H9 (cell line): ENCODE data around the gene FAM13A. TPM values are rescaled to one million over a fixed set of nuclear protein-coding genes. Genes with fewer than 3 reads are reported as not detected.

ENCODE experiments used
- DNase-seq: peaks from one replicate; pipeline ENCODE4 v3.0.0-alpha.2; 2017
- H2AFZ ChIP-seq: one replicate; pipeline ENCODE4 v1.6.1; 2013; ENCODE audit warnings: mild to moderate bottlenecking, low read length, control low read depth, moderate library complexity
- H2AK5ac ChIP-seq: 2 replicates; pipeline ENCODE4 v1.6.1; 2013; ENCODE audit warnings: low read length, control low read depth, mixed read lengths; ENCODE audit not compliant: insufficient read length
- H2BK120ac ChIP-seq: one replicate; pipeline ENCODE4 v1.6.1; 2013; ENCODE audit warnings: low read depth, mild to moderate bottlenecking, low read length, control low read depth, inconsistent platforms; ENCODE audit not compliant: poor library complexity, severe bottlenecking
- H2BK12ac ChIP-seq: 2 replicates; pipeline ENCODE4 v1.6.1; 2013; ENCODE audit warnings: low read length, control low read depth, mixed read lengths, low read depth; ENCODE audit not compliant: insufficient read length
- H2BK15ac ChIP-seq: 2 replicates; pipeline ENCODE4 v1.6.1; 2013; ENCODE audit warnings: low read depth, low read length, control low read depth
- H2BK20ac ChIP-seq: one replicate; pipeline ENCODE4 v1.6.1; 2013; ENCODE audit warnings: low read depth, mild to moderate bottlenecking, low read length, control low read depth, inconsistent platforms; ENCODE audit not compliant: poor library complexity, severe bottlenecking
- H2BK5ac ChIP-seq: 2 replicates; pipeline ENCODE4 v1.6.1; 2013; ENCODE audit warnings: low read length, control low read depth, mixed read lengths; ENCODE audit not compliant: insufficient read length
- H3K14ac ChIP-seq: 2 replicates; pipeline ENCODE4 v1.6.1; 2013; ENCODE audit warnings: low read length, control low read depth; ENCODE audit not compliant: insufficient read depth
- H3K18ac ChIP-seq: 2 replicates; pipeline ENCODE4 v1.6.1; 2013; ENCODE audit warnings: low read depth, mild to moderate bottlenecking, mixed read lengths, low read length, control low read depth; ENCODE audit not compliant: insufficient read length
- H3K23ac ChIP-seq: 2 replicates; pipeline ENCODE4 v1.6.1; 2013; ENCODE audit warnings: low read length, control low read depth, mixed read lengths, low read depth; ENCODE audit not compliant: insufficient read length
- H3K23me2 ChIP-seq: 2 replicates; pipeline ENCODE4 v1.6.1; 2013; ENCODE audit warnings: low read depth, mild to moderate bottlenecking, mixed read lengths, low read length, control low read depth; ENCODE audit not compliant: insufficient read length, poor library complexity, severe bottlenecking
- H3K27ac ChIP-seq: 2 replicates; pipeline ENCODE4 v1.5.1; 2013; ENCODE audit warnings: low read length, control low read depth, mixed read lengths, low read depth; ENCODE audit not compliant: insufficient read length
- H3K27me3 ChIP-seq: 2 replicates; pipeline ENCODE4 v1.6.1; 2013; ENCODE audit warnings: low read length, control low read depth, inconsistent platforms; ENCODE audit not compliant: insufficient read depth
- H3K4ac ChIP-seq: 2 replicates; pipeline ENCODE4 v1.6.1; 2013; ENCODE audit warnings: low read depth, mild to moderate bottlenecking, control low read depth, inconsistent platforms, low read length, moderate library complexity
- H3K4me1 ChIP-seq: 2 replicates; pipeline ENCODE4 v1.6.1; 2013; ENCODE audit warnings: low read length, control low read depth, inconsistent platforms; ENCODE audit not compliant: insufficient read depth
- H3K4me2 ChIP-seq: 2 replicates; pipeline ENCODE4 v1.6.1; 2013; ENCODE audit warnings: low read length, control low read depth, mixed read lengths; ENCODE audit not compliant: insufficient read length, insufficient read depth
- H3K56ac ChIP-seq: 2 replicates; pipeline ENCODE4 v1.6.1; 2013; ENCODE audit warnings: low read depth, mild to moderate bottlenecking, mixed read lengths, low read length, control low read depth; ENCODE audit not compliant: insufficient read length
- H3K79me1 ChIP-seq: 2 replicates; pipeline ENCODE4 v1.6.1; 2013; ENCODE audit warnings: low read depth, mild to moderate bottlenecking, moderate library complexity, low read length, control low read depth, inconsistent platforms; ENCODE audit not compliant: insufficient read depth, poor library complexity, severe bottlenecking
- H3K79me2 ChIP-seq: 2 replicates; pipeline ENCODE4 v1.6.1; 2013; ENCODE audit warnings: low read length, control low read depth, inconsistent platforms; ENCODE audit not compliant: insufficient read depth
- H3K9ac ChIP-seq: 2 replicates; pipeline ENCODE4 v1.6.1; 2013; ENCODE audit warnings: low read length, control low read depth, mixed read lengths; ENCODE audit not compliant: insufficient read length; ENCODE audit errors: extremely low read depth
- H3K9me3 ChIP-seq: one replicate; pipeline ENCODE4 v1.6.1; 2013; ENCODE audit warnings: low read depth, low read length, inconsistent platforms; ENCODE audit not compliant: control insufficient read depth
- H3T11ph ChIP-seq: one replicate; pipeline ENCODE4 v1.6.1; 2013; ENCODE audit warnings: mild to moderate bottlenecking, low read length, control low read depth, inconsistent platforms
- H4K20me1 ChIP-seq: one replicate; pipeline ENCODE4 v1.6.1; 2013; ENCODE audit not compliant: control insufficient read depth, insufficient read length, insufficient read depth
- H4K5ac ChIP-seq: 2 replicates; pipeline ENCODE4 v1.6.1; 2013; ENCODE audit warnings: low read depth, mild to moderate bottlenecking, mixed read lengths, low read length, control low read depth; ENCODE audit not compliant: insufficient read length
- H4K8ac ChIP-seq: replicated peaks from 2 replicates; pipeline ENCODE4 v1.6.1; 2013; ENCODE audit warnings: low read length, control low read depth, mixed read lengths, low read depth; ENCODE audit not compliant: insufficient read length
- H4K91ac ChIP-seq: 2 replicates; pipeline ENCODE4 v1.6.1; 2013; ENCODE audit warnings: low read depth, mild to moderate bottlenecking, moderate library complexity, mixed read lengths, low read length, control low read depth; ENCODE audit not compliant: insufficient read length
- H3K27ac Mint-ChIP-seq, 3 experiments: 2 replicates in 2 of 3; 3 replicates in 1 of 3; pipeline ENCODE4 v1.8.0; 2020 to 2021; ENCODE audit warnings: mixed read lengths in 3 of 3, mild to moderate bottlenecking in 1 of 3, moderate library complexity in 1 of 3
- H3K27me3 Mint-ChIP-seq: 2 replicates; pipeline ENCODE4 v1.8.0; 2021; ENCODE audit warnings: low read depth, mild to moderate bottlenecking, moderate library complexity, mixed read lengths
- H3K36me3 Mint-ChIP-seq, 3 experiments: 2 replicates in 2 of 3; 3 replicates in 1 of 3; pipeline ENCODE4 v1.8.0; 2020 to 2021; ENCODE audit warnings: low read depth in 3 of 3, mixed read lengths in 3 of 3; ENCODE audit not compliant: insufficient read depth in 1 of 3
- H3K4me1 Mint-ChIP-seq, 2 experiments: 2 replicates each; pipeline ENCODE4 v1.8.0; 2020; ENCODE audit warnings: mixed read lengths in 2 of 2
- H3K4me3 Mint-ChIP-seq, 2 experiments: 2 replicates in 1 of 2; 3 replicates in 1 of 2; pipeline ENCODE4 v1.8.0; 2020 to 2021; ENCODE audit warnings: mild to moderate bottlenecking in 2 of 2, mixed read lengths in 2 of 2, moderate library complexity in 1 of 2
- H3K9me3 Mint-ChIP-seq, 2 experiments: 2 replicates in 1 of 2; 3 replicates in 1 of 2; pipeline ENCODE4 v1.8.0; 2020; ENCODE audit warnings: mild to moderate bottlenecking in 2 of 2, mixed read lengths in 2 of 2, moderate library complexity in 1 of 2
- CTCF ChIP-seq: fragments of 200-600 bp; sonication (generic); conservative IDR thresholded peaks from 3 replicates; pipeline ENCODE4 v1.8.0; 2021; ENCODE audit warnings: antibody characterized with exemption, mild to moderate bottlenecking
- total RNA-seq: library from RNA; stranded (reverse); gene quantifications from 2 replicates; pipeline ENCODE4 v1.2.1, GENCODE V29; 2021

FAM13A gene
- total RNA-seq, 1 experiment from 2014 or later = 12.7 TPM

- Histone ChIP-seq H3K56ac (no peak overlapping the region), H3T11ph (no peak overlapping the region), H3K4ac (no peak overlapping the region), H3K23ac (no peak overlapping the region), H4K91ac (no peak overlapping the region), H3K14ac (no peak overlapping the region), H3K4me1 (no peaks in the 10 kb centered on the region), H2BK20ac (no peak overlapping the region), H2AK5ac (no peak overlapping the region), H2BK120ac (no peak overlapping the region), H3K9ac (no peak overlapping the region), H4K8ac (no peak overlapping the region), H3K18ac (no peak overlapping the region), H2BK5ac (no peak overlapping the region), H3K27me3 (no peaks in the 10 kb centered on the region), H2BK15ac (no peak overlapping the region), H3K27ac (no peak overlapping the region), H3K79me2 (no peaks in the 10 kb centered on the region), H3K23me2 (no peaks in the 10 kb centered on the region), H3K4me2 (no peak overlapping the region), H2BK12ac (no peak overlapping the region), H4K20me1 (no peaks in the 10 kb centered on the region), H3K79me1 (no peaks in the 10 kb centered on the region), H3K9me3 (no peaks in the 10 kb centered on the region), H4K5ac (no peak overlapping the region), H2AFZ (no peak overlapping the region)
- DNase-seq = no peak
- no peaks in the 10 kb centered on the region for H3K27me3 Mint-ChIP-seq
- peaks cover 4 to 12% of the 10 kb centered on the region in 2 experiments for H3K4me1 Mint-ChIP-seq
- H3K27ac Mint-ChIP-seq = no peak overlapping the region
- H3K9me3 Mint-ChIP-seq = peaks cover 20 to 29% of the 10 kb centered on the region in 2 experiments
- no peak overlapping the region for H3K4me3 Mint-ChIP-seq
- H3K36me3 Mint-ChIP-seq = peaks cover 18 to 38% (median 23%) of the 10 kb centered on the region in 3 experiments
- no peak for TF ChIP-seq CTCF
Observed at GRCh38 chr4:88897752-88898151, 159.2 kb downstream of the FAM13A start.
